ENCODE data around the gene SLC5A5.

SLC5A5 gene

DNA sequence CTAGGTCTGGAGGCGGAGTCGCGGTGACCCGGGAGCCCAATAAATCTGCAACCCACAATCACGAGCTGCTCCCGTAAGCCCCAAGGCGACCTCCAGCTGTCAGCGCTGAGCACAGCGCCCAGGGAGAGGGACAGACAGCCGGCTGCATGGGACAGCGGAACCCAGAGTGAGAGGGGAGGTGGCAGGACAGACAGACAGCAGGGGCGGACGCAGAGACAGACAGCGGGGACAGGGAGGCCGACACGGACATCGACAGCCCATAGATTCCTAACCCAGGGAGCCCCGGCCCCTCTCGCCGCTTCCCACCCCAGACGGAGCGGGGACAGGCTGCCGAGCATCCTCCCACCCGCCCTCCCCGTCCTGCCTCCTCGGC is at the start of gene SLC5A5:
TSS of gene SLC5A5 (plus strand) at position 68 of the 373 bp plus-strand sequence. CDS start 375 bp downstream, outside the sequence.
- DNase-seq: no peak

DNA sequence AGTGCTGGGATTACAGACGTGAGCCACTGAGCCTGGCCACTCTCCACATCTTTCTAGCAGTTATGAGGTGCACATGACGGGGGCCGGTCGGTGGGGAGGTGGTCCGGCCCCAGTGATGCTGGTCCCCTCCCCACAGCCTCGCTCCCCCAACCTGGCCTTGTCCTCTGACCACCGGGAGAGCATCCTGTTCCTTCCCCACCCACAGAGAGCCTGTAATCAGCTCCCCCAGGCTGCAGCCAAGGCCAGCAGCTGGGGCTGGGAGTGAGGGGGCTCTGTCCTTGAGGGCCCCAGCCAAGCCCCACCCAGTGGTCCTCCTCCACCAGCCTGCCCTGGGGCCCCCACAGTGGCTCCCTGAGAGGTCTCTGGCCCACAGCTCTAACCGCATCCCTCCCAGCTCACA is 47.4 kb upstream of the SLC5A5 start:
- DNase-seq: no peak

DNA sequence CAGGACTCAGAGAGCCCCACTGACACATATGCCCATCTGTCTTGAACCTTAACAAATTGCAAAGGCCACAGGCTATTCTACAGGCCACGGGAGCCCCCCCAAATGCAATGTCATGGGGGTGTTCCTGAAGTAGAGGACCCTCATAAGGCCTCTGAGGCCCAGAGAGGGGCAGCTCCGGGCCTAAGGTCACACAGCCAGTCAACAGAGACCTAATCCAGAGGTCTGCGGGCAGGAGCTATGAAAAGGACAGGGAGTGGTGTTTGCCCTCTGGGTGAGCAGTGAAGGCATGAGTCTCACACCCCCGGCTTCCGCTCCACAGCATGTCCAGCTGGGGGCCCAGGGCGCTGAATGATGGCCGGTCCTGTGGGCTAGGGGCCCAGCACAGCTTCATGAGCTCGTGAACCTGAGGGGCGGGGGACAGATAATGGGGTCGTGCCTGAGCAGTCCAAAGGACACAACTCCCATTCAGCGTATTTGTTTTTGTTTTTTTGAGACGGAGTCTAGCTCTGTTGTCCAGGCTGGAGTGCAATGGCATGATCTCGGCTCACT is 45.2 kb upstream of the SLC5A5 start:
- no peak for DNase-seq

DNA sequence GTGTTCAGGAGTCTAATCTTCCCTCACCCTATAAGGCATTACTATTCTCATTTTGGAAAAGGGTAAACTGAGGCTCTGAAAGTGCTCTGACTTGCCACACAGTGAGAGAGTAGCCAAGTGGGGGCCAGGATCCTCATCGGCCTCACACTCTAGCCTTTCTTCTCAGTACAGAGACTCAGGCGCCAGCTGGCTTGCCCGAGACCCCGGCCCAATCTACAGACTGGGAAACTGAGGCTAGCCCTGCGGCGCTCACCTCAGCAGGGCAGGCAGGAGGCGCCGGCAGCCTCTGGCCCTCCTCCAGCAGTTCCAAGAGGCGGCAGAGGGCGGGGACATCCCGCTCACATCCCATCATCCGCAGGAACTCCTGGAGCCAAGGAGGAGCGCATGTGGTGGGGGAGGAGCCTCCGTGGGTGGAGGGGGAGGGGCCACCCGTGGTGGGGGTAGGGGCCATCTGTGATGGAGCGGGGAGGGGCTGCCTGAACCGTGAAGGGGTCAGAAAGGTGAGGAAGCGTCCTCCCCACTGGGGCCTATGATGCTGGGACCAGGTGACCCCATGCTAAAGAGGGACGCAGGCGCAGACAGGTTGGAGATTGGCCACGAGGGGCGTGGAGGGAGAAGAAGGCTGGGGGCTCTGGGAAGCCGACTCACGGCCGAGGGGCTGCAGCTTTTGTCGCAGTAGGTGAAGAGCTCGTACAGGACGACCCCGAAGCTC is 41.7 kb upstream of the SLC5A5 start:
- DNase-seq: no peak

DNA sequence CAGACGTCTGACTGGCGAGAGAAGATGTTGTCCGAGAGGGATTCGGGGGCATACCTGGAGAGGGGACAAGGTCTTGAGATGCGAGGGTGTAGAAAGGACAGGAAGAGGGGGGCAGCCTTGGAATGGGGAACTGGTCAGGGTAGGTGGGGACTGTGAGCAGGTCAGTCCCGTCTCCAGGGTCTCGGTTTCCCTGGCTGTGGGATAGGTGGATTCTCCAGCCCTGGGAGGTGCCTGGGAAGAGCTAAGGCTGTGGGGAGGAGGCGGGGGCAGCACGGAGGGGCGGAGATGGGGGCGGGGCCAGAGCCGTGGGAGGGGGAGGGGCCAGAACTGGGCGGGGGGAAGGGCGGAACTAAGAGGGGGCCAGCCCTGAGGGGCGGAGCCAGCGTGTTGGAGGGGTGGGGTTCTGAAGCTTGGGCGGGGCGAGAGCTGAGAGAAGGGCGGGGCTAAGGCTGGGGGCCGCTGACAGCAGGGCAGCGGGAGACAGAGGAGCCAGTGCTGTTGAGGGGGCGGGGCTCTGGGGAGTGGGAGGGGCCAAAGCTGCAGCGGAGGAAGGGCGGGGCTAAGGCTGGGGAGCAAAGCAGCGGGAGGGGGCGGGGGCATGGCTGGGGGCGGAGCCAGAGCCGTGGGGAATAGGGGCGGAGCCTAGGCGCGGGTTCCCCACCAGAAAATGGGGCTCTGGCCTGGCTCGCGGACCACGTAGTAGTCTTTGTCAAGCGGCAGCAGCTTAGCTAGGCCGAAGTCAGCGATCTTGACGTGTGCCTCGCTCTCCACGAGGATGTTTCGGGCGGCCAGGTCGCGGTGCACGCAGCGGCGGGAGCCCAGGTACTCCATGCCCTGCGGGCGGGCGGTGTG is 41.0 kb upstream of the SLC5A5 start:
- DNase-seq: peak in 1 of 2 experiments; percentile 26

DNA sequence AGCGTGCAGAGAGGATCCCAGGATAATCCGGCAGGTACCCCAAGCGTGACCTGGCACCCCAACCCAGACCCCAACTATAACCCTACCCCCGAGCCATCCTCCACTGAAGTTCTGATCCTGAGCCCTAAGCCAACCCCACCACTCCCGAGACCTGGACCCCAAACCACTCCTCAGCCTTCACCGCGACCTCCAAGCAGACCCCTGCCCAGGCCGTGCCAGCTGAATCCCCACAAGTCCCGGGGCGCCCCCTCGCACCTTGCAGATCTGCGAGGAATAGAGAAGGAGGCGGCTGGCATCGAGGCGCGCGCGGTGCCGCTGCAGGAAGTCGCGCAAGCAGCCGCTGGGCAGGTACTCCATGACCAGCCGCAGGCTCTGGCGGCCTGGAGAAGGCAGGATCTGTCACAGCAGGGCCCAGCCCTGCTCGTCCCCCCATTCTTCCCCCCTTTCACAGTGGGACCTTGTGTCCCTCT is 40.3 kb upstream of the SLC5A5 start:
- DNase-seq: no peak

DNA sequence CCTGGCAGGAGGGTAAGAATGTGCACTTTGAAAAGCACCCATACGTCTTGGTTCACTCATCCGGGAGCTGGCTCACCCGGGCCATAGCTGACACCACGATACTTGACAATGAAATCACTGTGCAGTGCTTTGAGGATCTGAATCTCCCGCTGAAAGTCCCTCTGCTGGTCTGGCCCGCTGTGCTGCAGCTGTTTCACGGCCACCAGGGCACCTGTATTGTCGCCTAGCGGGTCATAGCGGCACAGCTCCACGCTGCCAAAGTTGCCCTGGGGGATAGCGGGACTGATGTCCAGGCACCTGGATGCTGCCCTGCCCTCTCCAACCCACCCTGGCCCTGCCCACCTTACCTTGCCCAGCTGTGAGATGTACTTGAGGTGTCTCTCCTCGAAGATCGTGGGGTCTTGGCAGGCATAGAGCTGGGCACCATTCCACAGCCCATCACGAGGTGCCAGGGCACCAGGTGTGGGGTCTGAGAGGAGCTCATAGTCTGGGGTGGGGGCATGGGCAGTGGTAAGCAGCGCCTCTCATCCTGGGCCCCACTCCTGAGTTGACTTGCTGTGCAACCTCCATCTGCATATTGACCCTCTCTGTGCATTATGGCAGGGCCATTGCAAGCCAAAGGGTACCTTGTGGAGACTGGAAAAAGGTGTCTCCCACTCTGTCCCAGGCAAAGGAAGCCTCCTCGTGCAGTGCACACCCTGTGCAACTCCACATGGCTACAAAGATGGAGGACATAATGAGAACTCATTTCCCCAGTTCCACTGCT is 39.1 kb upstream of the SLC5A5 start:
- no peak for DNase-seq

DNA sequence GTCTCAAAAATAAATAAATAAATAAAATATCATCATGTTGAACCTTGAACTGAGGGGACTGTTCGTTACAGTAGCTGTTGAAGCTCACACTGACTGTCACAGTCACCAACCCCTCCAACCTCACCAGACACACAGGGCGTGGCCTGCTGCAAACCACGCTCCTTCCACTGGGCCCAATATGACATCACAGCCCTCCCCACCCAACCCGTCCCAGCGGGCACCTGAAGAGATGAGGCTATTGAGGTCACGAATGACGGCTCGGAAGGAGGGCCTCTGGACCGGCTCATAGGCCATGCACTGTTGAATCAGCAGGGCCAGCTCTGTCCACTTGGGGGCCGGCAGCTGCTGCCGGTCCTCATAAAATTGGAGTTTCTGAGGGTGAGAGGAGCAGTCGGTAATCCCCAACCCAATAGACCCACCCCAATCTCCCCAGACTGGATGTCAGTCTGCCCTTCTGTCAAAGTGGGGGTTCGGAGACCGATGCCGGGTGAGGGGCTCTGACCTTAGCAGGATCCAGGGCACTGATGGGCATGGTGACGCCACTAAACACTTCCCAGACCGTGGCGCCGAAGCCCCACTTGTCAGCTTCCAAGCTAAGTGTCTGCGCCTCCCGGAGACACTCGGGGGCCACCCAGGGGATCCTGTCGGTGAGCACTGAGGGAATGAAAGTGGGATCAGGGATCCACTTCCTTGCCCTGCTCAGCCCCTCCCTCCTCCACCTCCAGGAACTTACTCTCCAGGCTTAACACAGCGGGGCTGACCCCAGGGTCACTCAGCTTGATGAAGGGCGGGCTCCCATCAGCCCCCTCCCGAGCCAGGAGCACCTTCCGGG is 37.2 kb upstream of the SLC5A5 start:
- DNase-seq: no peak

DNA sequence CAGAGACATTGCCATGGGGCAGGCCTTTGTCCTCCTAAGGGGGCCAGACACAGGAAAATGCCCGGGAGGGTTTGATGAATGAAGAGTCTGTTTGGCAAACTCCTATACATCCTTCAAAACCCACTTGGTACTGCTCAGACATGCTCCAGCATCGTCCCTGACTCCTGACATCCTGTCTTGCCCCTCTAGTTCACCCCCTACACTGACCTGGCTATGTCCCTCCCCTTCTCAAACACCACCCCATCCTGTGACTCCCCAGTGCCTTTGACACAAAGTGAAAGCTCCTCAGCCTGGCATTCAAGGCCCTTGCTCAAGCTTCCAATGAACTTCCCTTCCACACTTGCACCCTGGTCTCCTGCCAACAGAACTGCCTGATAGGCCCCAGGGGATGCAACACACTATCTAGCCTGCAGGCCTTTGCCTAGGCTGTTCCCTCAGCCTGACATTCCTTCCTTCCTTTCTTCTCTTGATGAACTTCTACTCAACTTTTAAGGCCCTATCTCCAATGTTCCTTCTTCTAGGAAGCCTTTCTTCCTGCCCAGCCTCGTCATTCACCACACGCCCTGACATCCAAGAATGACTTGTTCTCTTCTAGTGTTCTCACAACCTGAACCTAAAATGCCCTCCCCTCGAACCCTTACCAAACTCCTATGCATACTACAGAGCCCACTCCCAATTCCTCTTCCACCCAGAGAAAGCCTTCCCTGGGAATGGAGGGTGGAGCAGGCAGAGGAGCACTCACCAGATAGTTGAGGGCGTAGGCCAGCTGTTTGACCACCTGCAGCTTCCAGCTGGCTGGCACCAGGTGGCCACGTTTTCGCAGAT is 36.4 kb upstream of the SLC5A5 start:
- DNase-seq: no peak

DNA sequence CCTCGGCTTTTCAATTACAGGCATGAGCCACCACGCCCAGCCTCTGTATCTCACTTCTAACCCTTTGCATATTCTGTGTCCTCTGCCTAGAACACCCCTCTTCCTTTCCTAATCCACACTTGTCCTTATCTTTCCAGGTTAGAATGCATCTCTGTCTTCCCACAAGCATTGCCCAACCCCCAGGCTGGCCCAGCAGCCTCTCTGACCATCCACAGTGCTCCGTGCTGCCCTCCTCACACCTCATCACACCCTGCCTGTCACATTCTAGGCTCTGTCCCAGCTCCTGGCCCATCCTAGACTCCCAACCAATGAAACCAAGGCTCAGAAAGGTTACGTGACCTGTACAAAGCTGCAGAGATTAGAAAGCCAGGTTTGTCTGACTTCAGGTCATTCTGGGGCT is 35.2 kb upstream of the SLC5A5 start:
- DNase-seq: no peak

DNA sequence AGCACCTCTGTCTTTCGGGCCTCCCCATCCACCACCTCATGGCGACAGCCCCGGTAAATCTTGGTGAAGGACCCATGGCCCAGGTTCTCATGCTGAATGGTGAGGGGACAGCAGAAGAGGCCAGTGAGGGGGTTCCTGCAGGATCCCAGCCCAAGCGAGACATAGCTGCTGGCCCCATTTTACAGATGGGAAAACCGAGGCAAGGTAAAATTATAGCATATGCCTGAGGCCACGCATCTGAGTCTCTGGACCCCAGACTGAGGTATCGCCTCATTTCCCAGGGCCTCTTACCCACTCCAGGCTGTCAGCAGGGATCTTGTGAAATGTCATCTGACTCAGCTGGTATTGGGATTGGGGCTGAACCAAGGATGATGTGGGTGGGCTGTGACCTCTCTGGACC is 33.8 kb upstream of the SLC5A5 start:
- DNase-seq: no peak

DNA sequence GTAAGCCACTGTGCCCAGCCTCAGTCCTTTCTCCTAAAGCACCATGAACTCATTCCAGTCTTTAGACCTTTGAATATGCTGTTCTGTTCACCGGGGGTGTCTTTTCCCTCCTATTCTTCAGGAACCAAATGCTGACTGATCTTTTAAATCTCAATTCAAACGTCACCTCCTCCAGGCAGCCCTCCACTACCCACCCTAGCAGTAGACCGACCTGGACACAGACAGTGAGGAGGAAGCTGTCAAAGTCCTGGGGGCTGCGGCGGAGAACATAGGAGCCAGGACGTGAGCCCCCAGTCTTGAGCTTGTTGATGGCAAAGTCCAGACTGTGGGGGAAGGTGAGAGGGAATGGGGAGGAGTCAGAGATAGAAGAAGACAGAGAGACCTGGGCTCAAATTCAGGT is 31.7 kb upstream of the SLC5A5 start:
- no peak for DNase-seq

DNA sequence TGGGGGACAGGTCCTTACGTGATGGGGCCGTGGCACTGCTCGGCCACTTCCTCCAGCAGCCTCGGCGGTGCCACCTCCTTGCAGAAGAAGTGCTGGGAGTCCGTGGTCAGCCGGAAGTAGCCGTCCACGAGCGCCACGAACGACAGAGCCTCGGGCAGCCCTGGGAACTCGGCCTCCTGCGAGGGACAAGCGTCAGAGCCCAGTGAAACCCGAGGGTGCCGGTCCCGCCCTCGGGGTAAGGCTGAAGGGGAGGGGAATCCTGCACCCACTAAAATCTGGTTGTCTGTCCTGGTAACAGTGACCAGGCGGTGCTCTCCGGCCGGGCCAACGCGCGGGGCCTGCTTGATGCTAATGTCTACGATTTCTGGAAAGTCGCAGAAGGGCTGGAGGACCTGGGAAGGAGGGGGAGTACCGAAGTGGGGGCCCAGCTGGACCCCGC is 30.4 kb upstream of the SLC5A5 start:
- no peak for DNase-seq

DNA sequence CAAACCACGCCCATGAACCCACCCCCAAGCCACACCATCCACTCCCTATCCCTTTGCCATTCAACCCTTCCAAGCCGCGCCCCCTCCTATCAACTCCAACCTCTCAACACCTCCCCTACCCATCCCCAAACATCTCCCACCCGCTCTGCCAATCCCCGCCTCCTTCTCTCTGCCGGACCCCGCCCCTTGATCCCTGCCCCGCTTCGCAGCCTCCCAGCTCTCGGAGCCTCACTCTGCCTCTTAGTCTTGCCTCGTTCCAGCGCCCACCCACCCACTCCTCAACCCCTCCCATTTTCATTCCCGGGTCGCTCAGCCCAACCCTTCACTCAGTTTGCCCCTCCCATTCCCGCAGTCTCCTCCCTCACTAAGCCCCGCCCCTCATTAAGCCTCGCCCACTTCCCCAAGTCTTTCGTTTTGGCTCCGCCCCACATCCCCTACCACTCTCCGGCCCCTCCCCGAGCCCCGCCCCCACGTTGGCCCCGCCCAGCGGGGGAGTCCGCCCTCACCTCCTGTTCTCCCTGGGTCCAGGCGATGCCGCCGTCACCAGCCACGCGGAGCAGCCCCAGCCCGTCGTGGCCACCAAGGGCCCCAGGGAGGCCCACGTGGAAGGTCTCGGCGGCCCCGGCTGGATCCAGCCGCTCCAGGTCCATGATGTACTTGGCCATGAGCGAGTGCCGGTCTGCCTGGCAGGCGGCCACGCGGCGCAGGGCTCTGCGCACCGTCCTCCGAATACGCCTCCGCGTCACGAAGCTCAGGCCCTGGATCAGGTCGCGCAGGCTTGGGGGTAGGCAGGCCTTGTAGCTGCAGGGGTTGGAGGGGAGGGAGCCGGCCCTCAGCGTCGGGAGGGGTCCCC is 29.7 kb upstream of the SLC5A5 start:
- peak; percentile 57 to 59 for DNase-seq

DNA sequence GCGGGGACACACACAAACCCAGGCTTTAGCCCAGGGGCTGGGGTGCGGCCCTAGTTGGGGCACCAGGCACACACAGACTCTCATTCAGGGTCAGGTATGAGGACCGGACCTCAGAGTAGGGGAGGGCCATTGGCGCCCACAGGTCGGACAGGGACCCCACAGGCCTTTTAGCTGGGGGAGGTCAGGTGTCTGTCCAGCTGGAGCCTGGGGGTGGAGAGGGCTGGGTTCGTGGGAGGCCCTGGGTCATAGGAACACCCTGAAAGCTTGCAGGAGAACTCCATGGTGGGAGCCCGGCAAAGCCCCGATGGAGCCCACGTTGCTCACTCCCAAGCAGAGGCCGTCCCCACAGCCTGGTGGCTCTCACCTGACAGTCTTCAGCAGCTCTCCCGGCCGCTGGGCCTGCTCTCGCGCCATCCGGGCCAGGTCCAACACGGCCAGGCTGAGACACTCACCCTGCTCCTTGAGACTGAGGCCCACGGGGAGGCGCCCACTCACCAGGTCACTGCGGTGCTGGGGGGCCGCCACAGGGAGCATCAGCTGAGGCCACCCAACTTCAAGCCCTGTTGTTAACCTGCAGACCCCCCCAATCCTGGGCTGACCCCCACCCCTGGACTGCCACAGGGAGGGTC is 29.0 kb upstream of the SLC5A5 start:
- DNase-seq: no peak

DNA sequence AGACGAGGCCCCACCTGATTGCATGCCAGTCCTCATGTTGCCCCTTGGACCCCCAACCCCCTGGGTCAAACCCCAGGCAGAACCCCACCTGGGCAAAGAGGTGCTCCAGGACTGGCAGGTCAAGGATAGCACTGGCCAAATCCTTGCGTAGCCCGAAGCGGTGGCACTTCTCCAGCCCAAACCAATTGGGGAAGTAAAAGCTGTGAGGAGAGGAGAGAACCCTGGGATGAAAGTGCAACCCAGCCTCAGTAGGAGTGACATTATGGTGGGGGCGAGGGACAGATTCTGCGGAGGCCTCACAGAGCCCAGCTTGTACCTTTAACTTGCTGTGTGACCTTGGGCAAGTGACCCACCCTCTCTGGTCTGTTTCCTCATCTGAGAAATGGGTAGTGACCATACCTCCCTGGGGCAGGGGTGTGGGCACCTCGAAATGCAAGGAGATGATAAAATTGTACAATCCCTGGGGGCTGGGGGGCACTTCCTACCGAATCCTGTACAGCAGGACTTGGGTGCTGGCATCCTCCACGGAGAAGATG is 28.4 kb upstream of the SLC5A5 start:
- DNase-seq: no peak

DNA sequence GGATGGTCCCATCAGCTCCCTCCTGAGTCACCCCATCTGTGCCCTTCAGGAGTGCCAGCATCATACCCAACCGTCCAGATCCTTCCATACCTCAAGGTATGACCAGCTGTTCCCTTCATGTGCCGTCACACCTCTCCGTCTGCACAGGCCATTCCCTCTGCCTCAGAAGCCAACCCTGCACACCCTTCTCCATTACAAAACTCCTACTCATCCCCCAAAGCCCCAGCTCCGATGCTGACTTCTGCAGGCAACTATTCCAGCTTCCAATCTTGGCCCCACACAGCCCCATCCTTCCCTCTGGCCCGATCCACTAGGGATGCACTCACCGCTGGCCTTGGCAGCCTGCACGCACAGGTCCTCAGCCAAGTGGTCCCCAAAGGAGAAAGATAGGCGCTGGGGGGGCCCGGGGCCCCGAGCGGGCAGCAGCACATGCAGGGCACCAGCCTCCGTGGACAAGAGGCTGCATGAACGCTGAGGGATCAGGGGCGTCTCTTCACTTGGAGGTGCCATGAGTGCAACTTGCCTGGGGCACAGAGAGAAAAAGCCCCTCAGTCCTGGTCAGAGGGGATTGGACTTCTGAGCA is 27.7 kb upstream of the SLC5A5 start:
- DNase-seq: no peak

DNA sequence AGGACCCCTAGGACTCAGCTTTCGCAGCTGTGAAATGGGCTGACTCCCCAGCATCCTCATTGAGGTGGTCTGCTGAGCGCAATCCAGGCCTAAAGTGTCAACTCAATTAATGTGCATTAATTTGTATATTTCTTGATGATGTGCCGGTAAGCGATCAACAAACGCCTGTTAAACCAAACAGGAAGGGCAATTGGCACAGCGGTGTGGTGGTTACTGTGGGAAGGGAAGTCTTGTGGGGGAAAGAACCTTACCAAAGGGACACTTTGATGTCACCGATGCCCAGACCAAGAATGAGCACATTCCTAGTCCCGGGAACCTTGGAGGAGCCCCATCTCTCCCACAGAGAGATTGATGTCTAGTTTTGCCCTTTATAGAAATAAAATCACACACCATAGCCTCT is 25.6 kb upstream of the SLC5A5 start:
- peak in 1 of 2 experiments; percentile 30 for DNase-seq
